Rectal smooth muscle tissue (tissue), 1 donor: ENCODE measurements around the gene TRAPPC3.

ENCODE experiments used
- H3K27ac ChIP-seq: one replicate; pipeline ENCODE4 v1.7.0; 2013; ENCODE audit warnings: low read depth, low read length, inconsistent platforms
- H3K27me3 ChIP-seq: one replicate; pipeline ENCODE4 v1.7.0; 2013; ENCODE audit warnings: low read length; ENCODE audit not compliant: control insufficient read depth, insufficient read depth
- H3K36me3 ChIP-seq: one replicate; pipeline ENCODE4 v1.7.0; 2013; ENCODE audit warnings: low read length; ENCODE audit not compliant: control insufficient read depth, insufficient read depth
- H3K4me1 ChIP-seq: one replicate; pipeline ENCODE4 v1.7.0; 2013; ENCODE audit warnings: low read length; ENCODE audit not compliant: control insufficient read depth, insufficient read depth
- H3K4me3 ChIP-seq: one replicate; pipeline ENCODE4 v1.7.0; 2013; ENCODE audit warnings: low read length
- H3K9ac ChIP-seq: one replicate; pipeline ENCODE4 v1.7.0; 2013; ENCODE audit warnings: low read length

The TRAPPC3 gene

DNA sequence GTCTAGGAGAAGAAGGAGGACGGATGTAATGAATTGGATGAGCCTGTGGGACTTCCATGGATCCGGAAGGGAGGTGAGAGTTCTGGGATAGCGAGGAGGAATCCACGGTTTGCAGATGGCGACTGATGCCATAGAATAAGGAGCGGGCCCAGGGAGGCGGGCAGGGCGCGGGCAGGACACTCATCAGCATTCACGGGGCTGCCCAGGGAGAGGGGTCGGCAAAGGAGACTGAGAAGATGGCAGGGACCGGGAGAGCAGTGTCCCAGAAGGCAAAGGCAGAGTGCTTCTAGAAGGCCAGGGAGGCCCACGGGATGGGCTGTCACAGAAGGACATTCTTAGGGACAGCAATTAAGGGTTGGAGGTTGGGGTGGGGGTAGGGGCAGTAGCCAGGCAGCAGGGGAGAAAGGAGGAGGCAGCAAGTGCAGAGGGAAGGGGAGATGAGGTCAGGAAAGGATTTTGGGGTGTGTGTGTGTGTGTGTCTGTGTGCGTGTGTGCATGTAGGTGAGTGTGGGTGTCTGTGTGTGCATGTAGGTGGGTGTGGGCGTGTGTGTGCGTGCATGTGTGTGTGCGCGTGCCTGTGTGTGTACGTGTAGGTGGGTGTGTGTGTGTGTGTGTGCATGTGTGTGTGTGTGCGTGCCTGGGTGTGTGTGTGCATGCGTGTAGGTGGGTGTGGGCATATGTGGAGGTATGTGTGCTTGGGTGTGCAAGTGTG is 23.1 kb downstream of the TRAPPC3 start:
- Histone ChIP-seq H3K36me3 (no peaks in the 10 kb centered on the region), H3K27me3 (peaks cover 4% of the 10 kb centered on the region), H3K9ac (no peak overlapping the region), H3K27ac (no peak overlapping the region), H3K4me3 (no peak overlapping the region), H3K4me1 (no peaks in the 10 kb centered on the region)

DNA sequence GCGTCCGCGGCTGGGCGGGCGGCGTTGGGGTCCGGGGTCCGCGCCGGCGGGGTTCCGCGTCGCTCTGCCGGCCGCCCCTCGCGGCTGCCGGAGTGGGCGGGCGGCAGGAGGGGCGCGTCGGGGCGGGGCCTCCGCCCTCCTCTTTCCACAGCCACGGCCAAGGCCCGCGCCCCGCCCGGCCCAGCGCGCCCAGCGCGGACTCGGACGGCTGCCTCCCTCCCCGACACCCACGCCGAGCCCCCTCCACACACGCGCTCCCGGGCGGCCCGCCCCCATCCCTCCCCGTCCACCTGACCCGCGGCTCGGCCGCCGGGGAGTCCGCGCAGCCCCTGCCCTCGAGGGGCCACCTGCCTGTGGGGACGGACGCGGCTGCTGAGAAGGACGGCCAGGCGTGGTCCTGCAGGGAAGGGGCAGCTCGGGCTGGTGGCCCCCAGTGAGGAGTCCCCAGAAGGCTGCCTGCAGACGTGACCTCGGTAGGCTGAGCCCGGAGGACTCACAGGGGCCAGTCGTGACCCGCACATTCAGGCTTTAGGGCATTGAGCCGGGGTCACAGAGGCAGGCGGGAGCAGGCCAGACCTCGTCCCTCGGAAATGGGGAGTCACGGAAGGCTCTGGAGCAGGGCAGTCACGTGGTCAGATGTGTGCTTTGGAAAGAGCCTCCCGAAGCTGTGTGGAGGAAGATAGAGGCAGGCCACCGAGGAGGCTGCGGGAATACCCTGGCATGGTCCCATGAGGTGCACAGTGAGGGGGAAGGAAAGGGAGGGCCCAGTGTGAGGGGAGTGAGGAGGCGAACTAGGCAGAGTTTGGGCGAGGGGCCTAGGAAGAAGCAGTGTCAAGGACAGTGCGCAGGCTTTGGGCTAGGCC is 23.9 kb downstream of the TRAPPC3 start, which contains the start of gene COL8A2:
COL8A2 (minus strand) TSS at position 94 of the 863 bp plus-strand sequence. CDS start 24,980 bp downstream, outside the sequence.
- Histone ChIP-seq H3K36me3 (no peaks in the 10 kb centered on the region), H3K27me3 (peaks cover 4% of the 10 kb centered on the region), H3K4me3 (peak within 1 kb of the TSS; percentile 38), H3K27ac (peak within 1 kb of the TSS; percentile 32), H3K9ac (no peak within 1 kb of the TSS), H3K4me1 (no peaks in the 10 kb centered on the region)

DNA sequence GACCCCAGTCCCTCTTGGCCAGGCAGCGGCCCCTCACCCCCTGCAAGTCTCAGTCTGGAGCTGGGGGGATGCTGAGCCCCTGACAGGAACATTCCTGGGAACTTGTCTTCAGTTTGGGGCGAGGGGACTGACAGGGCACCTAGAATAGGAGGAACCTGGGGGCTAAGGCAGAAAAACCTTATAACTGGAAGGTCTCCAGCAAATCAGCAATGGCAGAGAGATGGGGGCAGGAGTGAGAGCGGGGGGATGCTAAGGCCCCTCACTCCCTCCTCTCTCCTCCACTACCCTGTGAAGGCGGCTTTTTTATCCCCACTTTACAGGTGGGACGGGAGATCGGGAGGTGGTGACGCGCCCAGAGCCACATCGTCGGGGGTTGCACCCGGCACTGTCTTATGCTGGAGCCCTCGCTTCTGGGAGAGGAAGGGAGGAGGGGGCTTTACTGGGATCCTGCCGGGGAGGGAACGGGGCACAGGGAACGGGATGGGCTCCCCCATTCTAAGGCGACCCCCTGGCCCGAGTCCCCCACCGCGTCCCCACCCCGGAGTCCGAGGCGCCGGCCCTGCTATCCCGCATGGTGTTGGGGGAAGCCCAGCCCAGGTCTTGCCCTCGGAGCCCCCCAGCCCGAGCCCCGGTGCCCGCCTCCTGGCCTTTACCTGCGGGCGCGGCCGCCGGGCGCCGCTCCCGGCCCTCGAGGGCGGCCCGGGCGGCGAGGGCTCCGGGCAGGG is 24.7 kb downstream of the TRAPPC3 start:
- Histone ChIP-seq H3K4me1 (no peaks in the 10 kb centered on the region), H3K27me3 (peaks cover 4% of the 10 kb centered on the region), H3K9ac (no peak overlapping the region), H3K4me3 (peak overlapping the region; percentile 24), H3K27ac (peak overlapping the region; percentile 32), H3K36me3 (no peaks in the 10 kb centered on the region)

DNA sequence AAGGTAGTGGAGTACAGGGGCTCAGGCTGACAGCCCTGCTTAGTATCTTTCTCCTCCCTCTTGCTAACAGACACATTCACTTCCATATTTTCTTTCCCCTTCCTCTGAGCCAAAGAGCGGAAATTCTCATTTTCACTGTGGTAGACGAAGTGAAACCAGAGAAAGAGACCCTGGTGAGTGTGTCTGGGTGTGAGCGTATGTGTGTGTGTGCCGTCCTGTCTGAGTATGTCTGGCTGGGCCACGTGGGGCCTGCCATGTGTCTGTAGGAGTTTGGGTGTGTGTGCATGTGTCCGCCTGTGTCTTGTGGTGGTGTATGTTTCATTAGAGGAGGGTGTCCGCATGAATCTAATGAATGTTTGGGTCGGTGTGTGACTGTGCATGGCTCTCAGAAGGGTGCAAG is 25.9 kb downstream of the TRAPPC3 start:
- H3K27ac ChIP-seq = no peak overlapping the region
- H3K36me3 ChIP-seq = no peaks in the 10 kb centered on the region
- no peak overlapping the region for H3K4me3 ChIP-seq
- H3K27me3 ChIP-seq = peaks cover 4% of the 10 kb centered on the region
- no peaks in the 10 kb centered on the region for H3K4me1 ChIP-seq
- no peak overlapping the region for H3K9ac ChIP-seq

DNA sequence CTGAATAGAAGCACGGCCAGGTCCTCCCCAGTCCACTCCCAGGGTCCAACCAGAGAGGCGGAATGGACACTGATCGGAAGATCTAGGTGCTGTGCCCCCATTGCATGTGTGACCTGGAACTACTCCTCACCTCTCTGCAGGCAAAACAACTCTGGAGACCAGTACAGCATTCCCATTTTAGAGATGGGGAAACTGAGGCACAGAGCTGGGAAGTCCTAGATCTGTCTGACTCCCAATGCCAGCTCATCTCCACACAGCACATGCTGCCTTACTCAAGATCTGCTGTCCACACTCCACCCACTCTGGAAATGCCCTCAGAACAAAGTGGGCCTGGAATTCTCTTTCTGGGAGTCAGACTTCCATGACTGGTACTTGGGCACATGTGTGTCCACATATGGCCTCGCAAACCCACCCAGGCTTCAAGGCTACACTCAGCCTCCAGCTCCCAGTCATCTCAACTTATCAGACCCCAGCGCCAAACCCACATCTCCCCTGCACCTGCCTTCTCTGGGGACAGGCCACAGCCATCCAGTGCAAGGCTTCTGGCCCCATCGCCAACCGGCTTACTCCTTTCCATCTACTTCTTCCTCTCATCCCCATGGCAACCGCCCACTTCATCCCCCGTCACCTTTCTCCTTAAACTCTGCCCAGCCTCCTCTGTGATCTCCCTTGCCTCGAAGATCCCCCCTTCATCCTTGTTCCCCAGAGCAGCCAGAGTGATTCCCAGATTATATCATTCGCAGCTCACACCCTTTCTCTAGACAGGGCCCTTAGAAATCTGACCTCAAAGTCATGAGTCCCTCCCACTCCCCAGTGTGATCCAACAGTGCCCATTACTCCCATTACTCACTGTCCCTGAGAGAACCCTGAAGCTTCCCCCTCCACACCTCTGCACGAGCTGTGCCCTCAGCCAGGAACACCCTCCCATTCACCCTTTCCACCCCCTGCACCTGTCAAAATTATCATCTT is 26.9 kb downstream of the TRAPPC3 start:
- no peaks in the 10 kb centered on the region for H3K4me1 ChIP-seq
- H3K27ac ChIP-seq = no peak overlapping the region
- no peak overlapping the region for H3K4me3 ChIP-seq
- peaks cover 4% of the 10 kb centered on the region for H3K27me3 ChIP-seq
- H3K9ac ChIP-seq = no peak overlapping the region
- no peaks in the 10 kb centered on the region for H3K36me3 ChIP-seq

DNA sequence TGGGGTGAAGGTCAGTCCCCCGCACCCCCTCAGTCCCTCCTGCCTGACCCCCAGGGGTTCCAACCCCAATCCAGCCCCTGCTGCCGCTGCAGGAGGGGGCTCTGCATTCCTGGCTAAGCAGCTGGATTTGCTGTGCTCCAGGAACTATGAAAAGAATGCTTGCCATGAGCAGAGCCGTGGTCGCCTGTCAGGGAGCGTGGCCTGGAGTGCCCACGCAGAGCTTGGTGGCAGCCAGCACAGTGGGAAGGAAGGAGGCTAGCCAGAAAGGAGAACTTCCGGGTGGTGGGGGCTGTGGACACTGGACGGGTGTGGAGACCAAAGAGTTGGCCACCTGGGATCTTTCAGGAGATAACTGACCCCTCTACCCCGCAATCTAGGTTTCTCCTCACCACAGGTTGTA is 29.8 kb downstream of the TRAPPC3 start:
- Histone ChIP-seq H3K27me3 (no peaks in the 10 kb centered on the region), H3K4me1 (peaks cover 12% of the 10 kb centered on the region), H3K27ac (no peak overlapping the region), H3K36me3 (no peaks in the 10 kb centered on the region), H3K4me3 (no peak overlapping the region), H3K9ac (no peak overlapping the region)

DNA sequence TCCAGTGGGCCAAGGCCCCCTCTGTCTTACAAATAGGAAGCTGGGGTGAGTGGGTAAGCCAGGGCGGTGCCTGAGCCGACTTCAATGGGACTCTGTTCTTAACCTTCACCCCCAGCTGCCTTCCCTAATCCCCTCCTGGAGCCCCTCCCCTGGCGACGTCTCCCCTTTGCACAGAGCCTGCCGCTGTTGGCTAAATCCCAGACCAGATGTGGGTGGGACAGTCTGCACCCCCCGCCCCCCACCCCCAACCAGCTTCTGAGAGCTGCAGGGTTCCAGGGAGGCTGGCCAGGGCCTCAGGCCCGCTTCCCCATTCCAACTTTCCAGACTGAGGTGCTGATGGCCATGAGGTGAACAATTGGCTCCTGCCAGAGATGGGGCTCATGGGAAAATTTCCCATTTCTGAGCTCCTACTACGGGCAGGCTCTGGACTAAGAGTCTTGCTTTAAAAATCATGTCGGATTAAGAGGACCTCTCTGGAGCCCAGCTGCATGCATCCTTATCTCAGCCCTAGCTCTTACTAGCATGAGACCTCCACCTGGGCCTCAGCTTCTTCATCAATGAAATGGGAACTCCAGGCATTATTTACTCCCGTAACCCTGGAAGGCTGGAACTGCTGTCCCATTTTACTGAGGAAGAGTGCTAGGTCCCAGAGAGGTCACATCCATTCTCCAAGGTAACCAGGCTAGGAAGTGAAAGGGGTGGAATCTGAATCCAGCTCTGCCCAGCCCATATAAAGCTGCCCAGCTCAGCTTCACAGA is 30.7 kb downstream of the TRAPPC3 start:
- no peak overlapping the region for H3K9ac ChIP-seq
- H3K27me3 ChIP-seq = no peaks in the 10 kb centered on the region
- peaks cover 12% of the 10 kb centered on the region for H3K4me1 ChIP-seq
- no peak overlapping the region for H3K4me3 ChIP-seq
- H3K36me3 ChIP-seq = no peaks in the 10 kb centered on the region
- no peak overlapping the region for H3K27ac ChIP-seq

DNA sequence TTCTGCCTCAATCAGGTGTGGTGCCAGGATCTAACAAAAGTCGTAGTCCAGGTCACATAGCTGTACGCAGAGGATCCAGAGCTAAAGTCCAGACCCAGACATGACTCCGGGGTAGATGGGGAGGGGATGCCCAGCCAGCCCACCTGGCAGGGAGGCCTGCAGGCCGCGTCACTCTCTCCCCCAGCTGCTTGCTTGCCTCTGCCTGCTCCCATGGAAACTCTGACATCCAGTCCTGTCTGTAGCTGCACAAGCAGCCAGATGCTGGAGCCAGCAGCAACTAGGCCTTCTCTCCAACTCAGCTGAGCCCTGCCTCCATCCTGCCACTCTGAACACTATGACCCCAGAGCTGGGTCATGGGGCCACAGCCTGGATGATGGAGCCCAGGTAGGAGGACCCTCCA is 32.4 kb downstream of the TRAPPC3 start:
- Histone ChIP-seq H3K4me3 (no peak overlapping the region), H3K36me3 (no peaks in the 10 kb centered on the region), H3K27me3 (no peaks in the 10 kb centered on the region), H3K27ac (no peak overlapping the region), H3K9ac (no peak overlapping the region), H3K4me1 (peaks cover 12% of the 10 kb centered on the region)

DNA sequence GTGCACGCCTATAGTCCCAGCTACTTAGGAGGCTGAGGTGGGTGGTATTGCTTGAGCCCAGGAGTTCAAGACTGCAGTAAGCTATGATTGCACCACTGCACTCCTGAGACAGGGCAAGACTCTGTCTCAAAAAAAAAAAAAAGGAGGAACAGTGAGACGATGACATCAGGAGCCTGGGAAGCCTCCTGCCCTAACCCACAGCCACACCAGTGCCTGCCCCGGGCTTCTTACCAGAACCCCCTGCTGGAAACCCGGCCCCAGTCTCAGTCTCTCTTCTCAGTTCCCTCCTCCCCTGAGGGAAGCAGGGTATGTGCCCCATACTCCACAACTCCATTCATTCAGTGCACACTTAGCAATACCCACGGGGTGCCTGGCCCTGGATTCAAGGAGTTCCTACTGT is 33.4 kb downstream of the TRAPPC3 start:
- Histone ChIP-seq H3K36me3 (no peaks in the 10 kb centered on the region), H3K4me3 (no peak overlapping the region), H3K27ac (peak overlapping the region; percentile 14), H3K27me3 (no peaks in the 10 kb centered on the region), H3K9ac (no peak overlapping the region), H3K4me1 (peaks cover 12% of the 10 kb centered on the region)

DNA sequence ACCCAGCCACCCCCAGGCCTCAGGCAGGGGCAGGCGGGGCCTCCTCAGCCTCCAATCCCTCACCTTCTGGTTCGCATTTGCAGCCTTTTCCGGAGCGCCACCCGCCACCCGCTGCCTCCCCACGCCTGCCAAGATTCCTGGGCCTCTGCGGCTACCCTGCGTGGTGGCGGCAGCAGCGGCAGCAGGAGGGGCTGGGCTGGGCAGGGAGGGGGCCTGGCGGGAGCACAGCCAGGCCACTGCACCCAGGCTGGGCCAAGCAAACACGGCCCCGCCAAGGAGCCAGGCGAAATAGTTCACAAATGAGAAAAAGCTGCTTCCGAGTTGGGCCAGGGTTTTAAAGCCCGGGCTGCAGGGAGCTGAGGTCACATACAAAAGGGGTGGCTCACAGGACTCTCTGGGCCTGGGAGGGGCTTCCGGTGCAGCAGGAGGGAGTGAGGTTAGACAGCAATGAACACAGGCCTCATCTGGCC is 34.1 kb downstream of the TRAPPC3 start:
- peak overlapping the region; percentile 74 for H3K27ac ChIP-seq
- H3K9ac ChIP-seq = no peak overlapping the region
- no peaks in the 10 kb centered on the region for H3K27me3 ChIP-seq
- no peak overlapping the region for H3K4me3 ChIP-seq
- H3K4me1 ChIP-seq = peaks cover 12% of the 10 kb centered on the region
- no peaks in the 10 kb centered on the region for H3K36me3 ChIP-seq

DNA sequence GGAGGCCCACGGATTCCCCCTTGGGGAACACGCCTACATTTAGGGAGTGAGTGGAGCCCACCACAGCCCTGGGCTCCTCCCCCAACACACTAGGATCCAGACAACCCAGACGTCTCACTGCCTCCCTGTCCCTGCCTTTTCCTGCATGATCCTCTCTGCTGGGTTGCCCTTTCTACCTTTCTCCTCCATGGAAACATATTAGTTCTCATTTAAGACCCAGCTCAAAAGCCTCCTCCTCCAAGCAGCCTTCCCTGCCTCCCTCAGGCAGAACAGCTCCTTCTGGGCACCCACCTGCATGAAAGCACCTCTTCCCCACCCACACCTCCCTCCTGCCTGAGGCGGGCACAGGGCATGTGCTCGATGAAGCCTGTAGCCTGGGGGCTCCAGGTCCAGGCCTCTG is 34.9 kb downstream of the TRAPPC3 start:
- Histone ChIP-seq H3K36me3 (no peaks in the 10 kb centered on the region), H3K27ac (peak overlapping the region; percentile 74), H3K4me1 (peaks cover 12% of the 10 kb centered on the region), H3K27me3 (no peaks in the 10 kb centered on the region), H3K4me3 (no peak overlapping the region), H3K9ac (no peak overlapping the region)
